Esophagus muscularis mucosa (tissue), 4 donors: ENCODE results near the gene CST11. TPM values are rescaled to one million over a fixed set of nuclear protein-coding genes. Genes with fewer than 3 reads are reported as not detected.

Experiments used
- DNase-seq: peaks from one replicate; pipeline ENCODE4 v3.0.0-alpha.2; 2017; ENCODE audit errors: extremely low spot score
- H3K27ac ChIP-seq, 4 donors: fragments of 200-600 bp; sonication (generic); replicated peaks in 1 of 4; 1 replicate in 3 of 4; 2 replicates in 1 of 4; pipeline ENCODE4 v1.5.1; 2016 to 2019; ENCODE audit warnings: mild to moderate bottlenecking in 1 of 4
- H3K27me3 ChIP-seq, 4 donors: fragments of 200-600 bp; sonication (generic); one replicate each; pipeline versions ENCODE4 v1.5.1 to v1.6.0; 2016 to 2019
- H3K36me3 ChIP-seq, 4 donors: fragments of 200-600 bp; sonication (generic); one replicate each; pipeline ENCODE4 v1.5.1; 2016 to 2019
- H3K4me1 ChIP-seq, 4 donors: fragments of 200-600 bp; sonication (generic); one replicate each; pipeline ENCODE4 v1.5.1; 2016 to 2019
- H3K4me3 ChIP-seq, 4 donors: fragments of 200-600 bp; sonication (generic); 1 replicate in 2 of 4; 2 replicates in 2 of 4; pipeline ENCODE4 v1.5.1; 2016 to 2019; ENCODE audit warnings: mild to moderate bottlenecking in 4 of 4, moderate library complexity in 1 of 4
- H3K9me3 ChIP-seq, 4 donors: fragments of 200-600 bp; sonication (generic); 1 replicate in 3 of 4; 2 replicates in 1 of 4; pipeline ENCODE4 v1.5.1; 2016 to 2019
- EP300 ChIP-seq: sonication (generic); formaldehyde crosslinking; IDR thresholded peaks from one replicate; pipeline ENCODE4 v1.6.1; 2017; ENCODE audit warnings: antibody characterized with exemption
- POLR2A ChIP-seq: fragments of 450-650 bp; IDR thresholded peaks from one replicate; pipeline ENCODE4 v1.6.1; 2017; ENCODE audit warnings: antibody characterized with exemption, moderate library complexity, mild to moderate bottlenecking, low read depth
- POLR2AphosphoS5 ChIP-seq, 2 donors: sonication (generic); formaldehyde crosslinking; IDR thresholded peaks; one replicate each; pipeline ENCODE4 v1.6.1; 2017; ENCODE audit warnings: antibody characterized with exemption in 2 of 2
- WGBS: methylation state at CpG from one replicate; pipeline ENCODE4 v1.1.5; 2018; 5-methylcytosine and 5-hydroxymethylcytosine counted together
- intact Hi-C: fragments of 100-400 bp; cut with DNase I; formaldehyde crosslinking; loops from one replicate; pipeline ENCODE4 v1.15.1; 2023
- total RNA-seq, 4 donors: library from RNA; depleted of rRNA; stranded (reverse); fragments of >200 nt; gene quantifications; one replicate each; pipeline versions ENCODE4 v1.1.0 to v1.2.1, GENCODE V29; 2016
- TF ChIP-seq, protein P1 (sequence below), 3 experiments: fragments of 200-600 bp in 2 of 3; fragments of 450-650 bp in 1 of 3; sonication (generic) in 2 of 3; IDR thresholded peaks; one replicate each; pipeline ENCODE4 v1.5.1; 2017 to 2019; ENCODE audit warnings: antibody characterized with exemption in 3 of 3, mild to moderate bottlenecking in 2 of 3, moderate library complexity in 1 of 3

The CST11 gene
- total RNA-seq, 4 donors from 2014 or later = not detected

DNA sequence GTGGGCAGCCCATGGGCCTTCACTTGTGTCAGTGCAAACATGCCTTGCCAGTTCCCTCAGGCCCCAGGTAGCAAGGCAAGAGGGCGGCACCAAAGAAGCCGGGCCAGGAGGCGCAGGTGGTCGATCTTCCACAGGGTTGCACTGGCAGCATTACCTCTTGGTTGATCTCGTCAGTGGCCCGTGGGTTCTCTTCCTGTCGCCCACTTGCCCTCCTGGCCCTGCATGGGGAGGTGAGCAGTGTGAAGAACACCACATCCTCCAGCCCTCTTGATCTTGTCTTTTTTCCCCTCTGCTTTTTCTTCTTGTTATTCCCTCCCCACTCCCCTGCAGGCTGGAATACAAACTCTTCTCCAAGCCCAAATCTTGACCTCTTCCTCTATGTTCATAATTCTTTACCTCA, 3.0 kb upstream of the CST11 start:
- intact Hi-C loops = no loop called here
- Histone ChIP-seq H3K36me3 (no peaks in the 10 kb centered on the region), H3K27ac (no peak overlapping the region), H3K27me3 (peaks cover 0 to 3% (median 0%) of the 10 kb centered on the region in 4 donors), H3K9me3 (no peaks in the 10 kb centered on the region), H3K4me3 (no peak overlapping the region), H3K4me1 (peaks cover 0 to 6% (median 0%) of the 10 kb centered on the region in 4 donors)
- TF ChIP-seq, protein P1, sequence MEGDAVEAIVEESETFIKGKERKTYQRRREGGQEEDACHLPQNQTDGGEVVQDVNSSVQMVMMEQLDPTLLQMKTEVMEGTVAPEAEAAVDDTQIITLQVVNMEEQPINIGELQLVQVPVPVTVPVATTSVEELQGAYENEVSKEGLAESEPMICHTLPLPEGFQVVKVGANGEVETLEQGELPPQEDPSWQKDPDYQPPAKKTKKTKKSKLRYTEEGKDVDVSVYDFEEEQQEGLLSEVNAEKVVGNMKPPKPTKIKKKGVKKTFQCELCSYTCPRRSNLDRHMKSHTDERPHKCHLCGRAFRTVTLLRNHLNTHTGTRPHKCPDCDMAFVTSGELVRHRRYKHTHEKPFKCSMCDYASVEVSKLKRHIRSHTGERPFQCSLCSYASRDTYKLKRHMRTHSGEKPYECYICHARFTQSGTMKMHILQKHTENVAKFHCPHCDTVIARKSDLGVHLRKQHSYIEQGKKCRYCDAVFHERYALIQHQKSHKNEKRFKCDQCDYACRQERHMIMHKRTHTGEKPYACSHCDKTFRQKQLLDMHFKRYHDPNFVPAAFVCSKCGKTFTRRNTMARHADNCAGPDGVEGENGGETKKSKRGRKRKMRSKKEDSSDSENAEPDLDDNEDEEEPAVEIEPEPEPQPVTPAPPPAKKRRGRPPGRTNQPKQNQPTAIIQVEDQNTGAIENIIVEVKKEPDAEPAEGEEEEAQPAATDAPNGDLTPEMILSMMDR (IDR thresholded peaks at IDR 0.05) = no peak
- TF ChIP-seq EP300 = no peak
- no peak for TF ChIP-seq POLR2A
- TF ChIP-seq POLR2AphosphoS5 (IDR thresholded peaks at IDR 0.05) = no peak
- 87% methylated on average over 7 of the region's 7 CpGs for WGBS
- no peak for DNase-seq

DNA sequence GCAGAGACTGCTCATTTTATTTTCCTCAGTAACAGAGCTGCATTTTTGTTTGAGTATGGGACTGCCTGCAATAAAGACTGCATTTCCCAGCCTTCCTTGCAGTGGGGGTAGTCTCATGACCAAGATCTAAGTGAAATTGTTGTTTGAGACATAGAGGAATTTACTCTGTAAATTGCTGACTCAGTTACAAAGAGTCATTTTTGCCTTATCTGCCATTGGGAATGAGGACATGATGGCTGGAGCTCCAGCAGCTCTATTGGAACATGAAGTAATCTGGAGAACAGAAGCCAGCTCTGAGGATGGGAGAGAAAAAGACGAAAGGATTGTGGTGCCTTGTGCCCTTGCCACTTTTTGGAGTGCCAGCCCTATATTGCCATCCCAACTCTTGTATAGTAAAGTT, 2.1 kb upstream of the CST11 start:
- Histone ChIP-seq H3K9me3 (no peaks in the 10 kb centered on the region), H3K27ac (no peak overlapping the region), H3K4me3 (no peak overlapping the region), H3K27me3 (peaks cover 0 to 3% (median 0%) of the 10 kb centered on the region in 4 donors), H3K36me3 (no peaks in the 10 kb centered on the region), H3K4me1 (peaks cover 0 to 3% (median 0%) of the 10 kb centered on the region in 4 donors)
- DNase-seq = no peak
- intact Hi-C loops = no loop called here
- no peak for TF ChIP-seq POLR2A
- TF ChIP-seq POLR2AphosphoS5 (IDR thresholded peaks at IDR 0.05) = no peak
- TF ChIP-seq, protein P1 (IDR thresholded peaks at IDR 0.05) = no peak
- no peak for TF ChIP-seq EP300
- 93% methylated on average over 1 of the region's 1 CpG for WGBS

DNA sequence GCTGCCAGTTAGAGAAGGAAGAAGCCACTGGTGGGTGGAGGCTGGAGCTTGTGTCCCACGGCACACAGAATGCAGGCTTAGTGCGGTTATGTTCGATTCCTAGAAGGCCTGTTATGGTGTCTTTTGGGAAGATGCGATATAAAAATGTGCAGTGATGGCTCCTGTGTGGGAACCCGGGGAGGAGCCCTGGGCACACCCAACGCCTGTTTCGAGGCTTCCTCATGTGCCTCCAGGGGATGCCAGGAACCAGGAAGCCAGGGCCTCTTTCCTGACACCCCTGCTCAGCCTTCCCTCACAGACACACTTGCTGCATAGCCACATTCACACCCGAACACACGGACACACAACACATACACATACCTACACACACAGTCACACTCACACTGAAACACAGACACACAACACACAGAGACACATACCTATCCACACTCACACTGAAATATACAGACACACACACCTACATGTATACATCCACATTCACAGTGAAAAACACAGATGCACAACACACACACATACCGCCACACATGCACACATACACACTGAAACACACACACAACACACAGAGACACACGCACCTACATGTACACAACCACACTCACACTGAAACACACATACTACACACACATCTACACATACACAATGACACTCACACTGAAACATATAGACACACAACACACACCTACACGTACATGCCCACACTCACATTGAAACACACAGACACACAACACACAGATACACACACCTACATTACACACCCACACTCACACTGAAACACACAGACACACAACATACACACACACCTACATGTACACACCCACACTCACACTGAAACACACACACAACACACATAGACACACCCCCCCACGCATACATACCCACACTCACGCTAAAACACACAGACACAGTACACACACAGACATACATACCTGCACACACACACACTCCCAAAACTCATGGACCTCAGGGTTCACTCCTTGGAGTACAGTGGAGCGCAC, 1.2 kb upstream of the CST11 start:
- Histone ChIP-seq H3K27ac (no peak overlapping the region), H3K4me3 (no peak overlapping the region), H3K4me1 (no peaks in the 10 kb centered on the region), H3K36me3 (no peaks in the 10 kb centered on the region), H3K9me3 (no peaks in the 10 kb centered on the region), H3K27me3 (peaks cover 0 to 3% (median 0%) of the 10 kb centered on the region in 4 donors)
- TF ChIP-seq EP300 (no peak), POLR2AphosphoS5 (IDR thresholded peaks at IDR 0.05) (no peak)
- TF ChIP-seq, protein P1 (IDR thresholded peaks at IDR 0.05) = no peak
- no peak for DNase-seq
- intact Hi-C loops = no loop called here
- WGBS = 91% methylated on average over 8 of the region's 15 CpGs

DNA sequence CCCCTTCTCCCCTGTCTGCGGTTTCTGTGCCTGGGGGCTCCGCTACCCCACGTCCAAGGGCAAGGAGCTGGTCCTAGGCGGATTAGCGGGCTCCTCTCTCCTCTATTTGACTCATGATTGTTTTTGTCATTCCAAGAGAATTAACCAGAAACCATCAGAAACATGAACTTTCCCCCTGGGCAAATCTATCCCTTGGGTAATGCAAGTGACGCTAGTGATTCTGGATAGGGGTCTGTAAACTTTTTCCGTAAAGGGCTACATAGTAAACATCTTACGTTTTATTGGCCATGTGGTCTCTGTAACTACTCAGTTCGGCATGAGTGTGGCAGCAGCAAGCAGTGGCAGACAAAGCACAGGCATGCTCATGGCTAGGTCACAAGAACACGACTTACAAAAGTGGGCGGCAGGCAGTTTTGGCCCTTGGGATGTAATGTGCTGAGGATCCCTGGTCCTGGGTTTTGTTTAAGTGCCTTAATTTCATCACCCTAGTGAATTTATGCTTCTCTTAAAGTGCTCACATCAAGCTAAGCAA, 654 bp downstream of the CST11 start:
- Histone ChIP-seq H3K9me3 (no peaks in the 10 kb centered on the region), H3K27ac (no peak overlapping the region), H3K36me3 (no peaks in the 10 kb centered on the region), H3K4me3 (no peak overlapping the region), H3K4me1 (no peaks in the 10 kb centered on the region), H3K27me3 (peaks cover 0 to 3% (median 0%) of the 10 kb centered on the region in 4 donors)
- DNase-seq = no peak
- TF ChIP-seq, protein P1 (IDR thresholded peaks at IDR 0.05) = no peak
- no peak for TF ChIP-seq POLR2A
- TF ChIP-seq EP300 = no peak
- WGBS = 81% methylated on average over 11 of the region's 11 CpGs
- intact Hi-C loops = no loop called here
